Liver (tissue), 3 donors: Measurements from ENCODE around the gene CDK15.

Source experiments
- CTCF ChIP-seq: fragments of 150-350 bp; IDR thresholded peaks from 2 replicates; pipeline ENCODE4 v1.5.1; 2017; ENCODE audit warnings: improper control_type of control experiment, low read depth, low read length; ENCODE audit not compliant: missing input control
- EGR1 ChIP-seq, 2 donors: IDR thresholded peaks; 2 replicates each; pipeline ENCODE4 v1.6.1; 2016 to 2018; ENCODE audit warnings: antibody characterized with exemption in 2 of 2, low read depth in 2 of 2
- MAX ChIP-seq: IDR thresholded peaks from 2 replicates; pipeline ENCODE4 v1.6.1; 2016; ENCODE audit warnings: antibody characterized with exemption
- RAD21 ChIP-seq, 2 donors: IDR thresholded peaks; 2 replicates each; pipeline ENCODE4 v1.6.1; 2016; ENCODE audit warnings: antibody characterized with exemption in 2 of 2, mild to moderate bottlenecking in 2 of 2
- RXRA ChIP-seq, 2 donors: IDR thresholded peaks; 2 replicates each; pipeline ENCODE4 v1.6.1; 2017 to 2018; ENCODE audit warnings: antibody characterized with exemption in 2 of 2, mild to moderate bottlenecking in 1 of 2
- SP1 ChIP-seq: IDR thresholded peaks from 2 replicates; pipeline ENCODE4 v1.6.1; 2018; ENCODE audit warnings: antibody characterized with exemption, mild to moderate bottlenecking
- TAF1 ChIP-seq: conservative IDR thresholded peaks from 2 replicates; pipeline ENCODE4 v1.6.1; 2016; ENCODE audit warnings: antibody characterized with exemption, mild to moderate bottlenecking
- ZBTB33 ChIP-seq: IDR thresholded peaks from 2 replicates; pipeline ENCODE4 v1.6.1; 2016; ENCODE audit warnings: antibody characterized with exemption
- donor health status: healthy.
- donor health status: healthy.

- TF ChIP-seq CTCF (no peak), RXRA (IDR thresholded peaks at IDR 0.05) (no peak), EGR1 (IDR thresholded peaks at IDR 0.05; ENCODE audit: low read depth in 2 of 2) (no peak), TAF1 (no peak), MAX (no peak), SP1 (no peak), ZBTB33 (no peak), RAD21 (IDR thresholded peaks at IDR 0.05) (no peak)
Observed at GRCh38 chr2:201931951-201932350, 125.6 kb downstream of the CDK15 start.
